Measurements from ENCODE around the gene MSL1. TPM values are rescaled to one million over a fixed set of nuclear protein-coding genes. Genes with fewer than 3 reads are reported as not detected.

Gene MSL1
- total RNA-seq, 1 donor from 2014 or later = 86.8 TPM

GRCh38 chr17:40099619-40100418 lies 22.0 kb upstream of the MSL1 start:
- Mint-ChIP-seq H3K27ac (ENCODE audit: unreplicated experiment) (peak overlapping the region; percentile 97), H3K4me1 (ENCODE audit: unreplicated experiment) (peaks cover 49% of the 10 kb centered on the region), H3K36me3 (ENCODE audit: unreplicated experiment) (peaks cover 8% of the 10 kb centered on the region), H3K27me3 (ENCODE audit: unreplicated experiment) (no peaks in the 10 kb centered on the region), H3K4me3 (ENCODE audit: unreplicated experiment) (peak overlapping the region; percentile 89), H3K9me3 (ENCODE audit: unreplicated experiment) (no peaks in the 10 kb centered on the region)
- no peak for TF ChIP-seq CTCF (IDR thresholded peaks at IDR 0.05)
- DNase-seq (ENCODE audit: extremely low spot score, unreplicated experiment) = no peak

GRCh38 chr17:40100419-40100668 lies 21.4 kb upstream of the MSL1 start, which contains the start of gene NR1D1:
Gene NR1D1 (minus strand): TSS chr17:40100589. CDS start chr17:40100094, 495 bp downstream.
- H3K4me1 Mint-ChIP-seq (ENCODE audit: unreplicated experiment) = peaks cover 49% of the 10 kb centered on the region
- TF ChIP-seq CTCF (IDR thresholded peaks at IDR 0.05) = no peak
- peaks cover 6% of the 10 kb centered on the region for H3K36me3 Mint-ChIP-seq (ENCODE audit: unreplicated experiment)
- H3K4me3 Mint-ChIP-seq (ENCODE audit: unreplicated experiment) = peak within 1 kb of the TSS; percentile 89
- no peaks in the 10 kb centered on the region for H3K27me3 Mint-ChIP-seq (ENCODE audit: unreplicated experiment)
- no peak for DNase-seq (ENCODE audit: extremely low spot score, unreplicated experiment)
- peak within 1 kb of the TSS; percentile 97 for H3K27ac Mint-ChIP-seq (ENCODE audit: unreplicated experiment)
- no peaks in the 10 kb centered on the region for H3K9me3 Mint-ChIP-seq (ENCODE audit: unreplicated experiment)

GRCh38 chr17:40100669-40101366 lies 21.0 kb upstream of the MSL1 start:
- H3K9me3 Mint-ChIP-seq (ENCODE audit: unreplicated experiment) = no peaks in the 10 kb centered on the region
- H3K27me3 Mint-ChIP-seq (ENCODE audit: unreplicated experiment) = no peaks in the 10 kb centered on the region
- H3K4me1 Mint-ChIP-seq (ENCODE audit: unreplicated experiment) = peaks cover 49% of the 10 kb centered on the region
- H3K27ac Mint-ChIP-seq (ENCODE audit: unreplicated experiment) = peak overlapping the region; percentile 97
- no peak for TF ChIP-seq CTCF (IDR thresholded peaks at IDR 0.05)
- peaks cover 6% of the 10 kb centered on the region for H3K36me3 Mint-ChIP-seq (ENCODE audit: unreplicated experiment)
- peak; percentile 99 for DNase-seq (ENCODE audit: extremely low spot score, unreplicated experiment)
- H3K4me3 Mint-ChIP-seq (ENCODE audit: unreplicated experiment) = peak overlapping the region; percentile 89

DNA sequence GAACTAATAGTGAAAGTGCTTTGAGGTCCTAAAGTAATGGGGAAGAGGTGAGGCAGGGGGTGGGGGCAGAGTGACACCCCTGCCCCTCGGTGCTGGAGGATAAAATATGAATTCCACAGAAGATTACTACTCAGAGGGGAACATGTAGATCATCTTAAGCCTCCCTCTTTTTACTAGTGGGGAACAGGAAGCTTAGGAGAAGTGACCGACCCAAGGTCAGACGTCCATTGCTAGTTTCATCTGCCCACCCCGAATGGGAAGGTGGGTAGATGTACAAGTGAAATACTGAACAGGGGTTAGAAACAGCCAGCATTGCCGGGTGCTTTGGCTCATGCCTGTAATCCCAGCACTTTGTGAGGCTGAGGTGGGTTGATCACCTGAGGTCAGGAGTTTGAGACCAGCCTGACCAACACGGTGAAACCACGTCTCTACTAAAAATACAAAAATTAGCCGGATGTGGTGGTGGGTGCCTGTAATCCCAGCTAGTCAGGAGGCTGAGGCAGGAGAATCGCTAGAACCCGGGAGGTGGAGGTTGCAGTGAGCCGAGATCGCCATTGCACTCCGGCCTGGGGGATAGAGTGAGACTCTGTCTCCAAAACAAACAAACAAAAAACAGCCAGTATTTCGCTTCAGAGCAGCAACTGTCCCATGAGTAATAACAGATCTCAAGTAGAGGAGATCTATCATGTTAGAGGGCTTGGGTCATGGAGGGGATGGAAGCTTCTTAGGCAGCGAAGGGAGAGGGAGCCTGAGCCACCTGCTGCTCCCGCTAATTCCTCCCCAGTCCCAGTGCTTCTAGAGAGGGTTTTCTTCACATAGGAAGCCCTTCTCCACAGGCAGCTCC lies 20.2 kb upstream of the MSL1 start:
- peaks cover 47% of the 10 kb centered on the region for H3K4me1 Mint-ChIP-seq (ENCODE audit: unreplicated experiment)
- peaks cover 1% of the 10 kb centered on the region for H3K36me3 Mint-ChIP-seq (ENCODE audit: unreplicated experiment)
- peak overlapping the region; percentile 97 for H3K27ac Mint-ChIP-seq (ENCODE audit: unreplicated experiment)
- no peak for TF ChIP-seq CTCF (IDR thresholded peaks at IDR 0.05)
- H3K27me3 Mint-ChIP-seq (ENCODE audit: unreplicated experiment) = no peaks in the 10 kb centered on the region
- DNase-seq (ENCODE audit: extremely low spot score, unreplicated experiment) = no peak
- H3K4me3 Mint-ChIP-seq (ENCODE audit: unreplicated experiment) = peak overlapping the region; percentile 89
- no peaks in the 10 kb centered on the region for H3K9me3 Mint-ChIP-seq (ENCODE audit: unreplicated experiment)

Measured in osteocyte (in vitro differentiated cells).